ENCODE results near the gene BICD1.

Gene BICD1

GRCh38 chr12:32120419-32120818 lies 13.8 kb downstream of the BICD1 start:
- no peak for TF ChIP-seq CTCF (IDR thresholded peaks at IDR 0.05; ENCODE audit: insufficient read depth, low read depth, low read length, missing control alignments)
- no peak overlapping the region for H3K4me3 ChIP-seq (ENCODE audit: low read depth, low read length)
- peak; percentile 61 for DNase-seq (ENCODE audit: low read depth)

GRCh38 chr12:32124637-32125036 lies 18.0 kb downstream of the BICD1 start:
- DNase-seq (ENCODE audit: low read depth): no peak

GRCh38 chr12:32125455-32126084 lies 18.9 kb downstream of the BICD1 start:
- DNase-seq (ENCODE audit: low read depth): no peak
- H3K4me3 ChIP-seq (ENCODE audit: low read depth, low read length): no peak overlapping the region
- no peak for TF ChIP-seq CTCF (IDR thresholded peaks at IDR 0.05; ENCODE audit: insufficient read depth, low read depth, low read length, missing control alignments)

More at GRCh38 chr12:32124637-32125036, 18.0 kb downstream of the BICD1 start:
- TF ChIP-seq CTCF (IDR thresholded peaks at IDR 0.05; ENCODE audit: insufficient read depth, low read depth, low read length, missing control alignments): no peak
- H3K4me3 ChIP-seq (ENCODE audit: low read depth, low read length): no peak overlapping the region

GRCh38 chr12:32126720-32127119 lies 20.1 kb downstream of the BICD1 start:
- no peak for DNase-seq (ENCODE audit: low read depth)
- TF ChIP-seq CTCF (IDR thresholded peaks at IDR 0.05; ENCODE audit: insufficient read depth, low read depth, low read length, missing control alignments): no peak
- H3K4me3 ChIP-seq (ENCODE audit: low read depth, low read length): no peak overlapping the region

- DNase-seq (ENCODE audit: low read depth): no peak
- TF ChIP-seq CTCF (IDR thresholded peaks at IDR 0.05; ENCODE audit: insufficient read depth, low read depth, low read length, missing control alignments): no peak
- no peak overlapping the region for H3K4me3 ChIP-seq (ENCODE audit: low read depth, low read length)
These were observed 25.0 kb downstream of the BICD1 start for GRCh38 chr12:32131666-32132065.

- peak; percentile 91 for DNase-seq (ENCODE audit: low read depth)
- peak overlapping the region; percentile 10; the same call in 1 of the 2 replicates for H3K4me3 ChIP-seq (ENCODE audit: low read depth, low read length)
- peak; percentile 26 for TF ChIP-seq CTCF (IDR thresholded peaks at IDR 0.05; ENCODE audit: insufficient read depth, low read depth, low read length, missing control alignments)
These were observed 27.6 kb downstream of the BICD1 start for GRCh38 chr12:32134101-32134888.

Data from GM12865 (cell line).